Measurements from ENCODE around the gene NEDD9. TPM values are rescaled to one million over a fixed set of nuclear protein-coding genes. Genes with fewer than 3 reads are reported as not detected.
A peak's percentile ranks its signal among the peaks of the same experiment; 100 is the strongest.

NEDD9 gene
- total RNA-seq, 2 donors from 2014 or later = 63.5 to 64.9 TPM

DNA sequence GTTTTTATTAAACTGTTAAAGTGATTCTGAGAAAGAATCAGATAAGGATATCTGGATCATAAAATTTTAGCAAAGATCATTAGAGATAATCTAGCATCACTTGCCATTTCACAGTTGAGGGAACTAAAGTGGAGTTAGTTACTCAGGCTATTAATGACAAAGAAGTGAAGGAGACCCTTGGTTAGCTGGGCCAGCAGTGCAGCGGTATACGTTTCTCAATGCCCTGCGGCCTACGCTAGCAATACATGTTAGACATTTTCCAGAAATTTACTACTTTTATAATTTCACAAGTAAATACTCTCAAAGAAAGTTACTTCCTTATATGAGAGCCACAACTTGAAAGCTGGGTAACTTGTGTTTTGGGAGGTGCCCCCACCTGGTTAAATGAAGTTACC is 28.5 kb downstream of the NEDD9 start:
- Mint-ChIP-seq H3K36me3 (ENCODE audit: low read depth) (peaks cover 11% of the 10 kb centered on the region), H3K4me1 (peaks cover 36% of the 10 kb centered on the region), H3K27ac (no peak overlapping the region), H3K4me3 (no peak overlapping the region), H3K27me3 (no peaks in the 10 kb centered on the region)
- ATAC-seq = no peak
- DNase-seq = no peak
- no peaks in the 10 kb centered on the region for H3K9me3 ChIP-seq (ENCODE audit: control insufficient read depth, low read length, poor library complexity, severe bottlenecking)

DNA sequence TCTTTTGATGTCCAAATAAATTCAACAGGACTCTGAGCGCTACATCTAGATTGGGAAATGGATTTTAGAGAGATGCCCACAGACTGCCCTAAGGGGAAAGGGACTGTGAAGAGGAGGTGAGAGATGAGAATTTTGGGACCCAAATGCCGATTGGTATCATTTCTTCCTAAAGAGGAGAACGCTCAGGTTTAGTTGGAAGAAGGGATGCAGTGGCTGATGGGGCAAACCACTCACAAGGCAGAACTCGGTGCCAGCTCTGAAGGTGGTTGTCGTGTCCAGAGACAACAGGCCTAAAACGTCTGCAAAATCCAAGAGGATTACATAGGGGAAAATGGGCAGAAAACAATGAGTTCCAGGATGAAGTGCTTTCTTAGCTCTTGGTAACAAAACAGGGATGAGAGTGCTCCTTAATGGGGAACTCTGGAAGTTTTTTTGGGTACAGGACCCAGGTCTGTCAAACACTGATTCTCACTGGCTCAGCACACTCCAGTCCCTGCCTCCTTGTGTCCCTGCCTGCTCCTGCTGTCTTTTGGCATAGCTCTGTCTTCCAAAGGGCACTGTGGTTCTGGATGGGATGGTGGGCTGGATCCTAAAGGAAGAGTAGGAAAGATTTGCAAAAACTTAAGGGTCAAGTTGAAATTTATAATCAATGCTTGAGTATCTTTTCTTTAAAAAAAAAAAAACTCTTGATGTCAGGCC is 29.0 kb downstream of the NEDD9 start:
- no peaks in the 10 kb centered on the region for H3K9me3 ChIP-seq (ENCODE audit: control insufficient read depth, low read length, poor library complexity, severe bottlenecking)
- Mint-ChIP-seq H3K4me1 (peaks cover 40% of the 10 kb centered on the region), H3K4me3 (no peak overlapping the region), H3K36me3 (ENCODE audit: low read depth) (peaks cover 12% of the 10 kb centered on the region), H3K27ac (peak overlapping the region; percentile 70), H3K27me3 (no peaks in the 10 kb centered on the region)
- no peak for ATAC-seq
- no peak for DNase-seq

DNA sequence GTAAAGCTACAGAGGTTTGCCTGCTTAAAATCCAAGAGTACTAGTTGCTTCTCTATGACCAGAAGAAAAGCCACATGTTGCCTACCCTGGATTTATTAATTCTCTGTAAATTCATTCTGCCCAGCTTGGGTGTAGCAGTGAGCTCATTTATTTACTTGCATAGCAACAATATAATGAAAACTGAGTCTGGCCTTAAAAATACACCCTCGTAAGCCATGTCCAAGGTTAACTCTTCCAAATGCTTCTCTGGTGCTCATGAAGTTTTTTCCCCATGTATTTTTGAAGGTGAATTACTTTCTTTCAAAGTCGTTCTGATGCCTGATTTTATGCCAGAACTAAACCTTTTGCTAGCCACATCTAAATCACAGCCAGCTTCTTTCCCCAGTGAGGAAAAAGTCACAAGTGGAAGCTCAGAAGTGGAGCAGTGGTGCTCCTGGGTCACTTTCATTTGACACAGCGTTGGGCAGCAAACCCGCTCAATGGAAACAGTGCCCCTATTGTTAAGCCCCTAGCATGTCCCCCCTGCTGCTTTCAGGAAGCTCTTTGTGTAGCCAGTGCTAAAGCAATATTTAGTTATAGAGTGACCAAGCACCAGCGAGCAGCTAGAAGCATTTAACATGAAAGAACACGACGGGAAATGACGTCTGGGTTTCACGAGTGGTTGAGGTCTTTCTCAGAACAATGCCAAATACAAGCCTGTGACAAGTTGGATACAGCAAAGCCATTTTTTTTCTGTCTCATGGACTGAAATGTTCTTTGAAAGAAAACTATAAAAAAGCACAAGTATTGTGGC is 29.8 kb downstream of the NEDD9 start:
- no peaks in the 10 kb centered on the region for H3K27me3 Mint-ChIP-seq
- peak overlapping the region; percentile 70 for H3K27ac Mint-ChIP-seq
- DNase-seq (no peak), ATAC-seq (no peak)
- no peaks in the 10 kb centered on the region for H3K9me3 ChIP-seq (ENCODE audit: control insufficient read depth, low read length, poor library complexity, severe bottlenecking)
- peaks cover 43% of the 10 kb centered on the region for H3K4me1 Mint-ChIP-seq
- H3K4me3 Mint-ChIP-seq = no peak overlapping the region
- H3K36me3 Mint-ChIP-seq (ENCODE audit: low read depth) = peaks cover 14% of the 10 kb centered on the region

DNA sequence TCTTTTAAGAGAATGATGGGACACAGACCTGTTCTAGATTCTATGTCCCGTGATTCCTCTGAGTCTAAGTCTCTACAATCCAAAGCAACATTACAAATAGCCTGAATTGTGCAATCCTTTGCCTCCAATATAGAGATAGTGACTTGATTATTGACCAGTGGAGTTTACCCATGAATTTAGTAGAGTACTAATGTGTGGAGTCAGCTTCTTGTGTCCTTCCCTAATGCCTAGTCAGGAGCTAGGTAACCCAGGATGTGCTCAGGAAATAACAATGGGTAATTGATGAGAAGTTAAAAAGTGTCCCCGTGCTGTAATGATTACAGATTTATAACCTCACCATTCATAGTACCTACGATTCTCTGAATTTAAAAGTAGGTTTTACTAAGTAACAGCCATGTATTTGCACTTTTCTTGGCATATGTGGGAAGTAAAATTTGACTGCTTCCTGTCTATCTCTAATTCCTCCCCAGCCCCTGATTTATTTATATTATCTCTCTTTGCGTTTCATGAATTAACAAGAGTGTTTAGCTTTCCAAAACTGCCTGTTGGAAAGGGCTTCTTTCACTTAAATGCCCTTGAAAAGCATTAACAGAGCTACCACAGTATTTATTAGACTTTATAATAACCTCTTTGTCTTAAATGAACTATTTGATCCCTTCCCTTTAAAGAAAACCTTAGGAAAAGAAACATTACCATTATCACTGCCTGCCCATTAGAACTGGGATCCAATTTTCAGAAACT is 30.5 kb downstream of the NEDD9 start:
- no peak for ATAC-seq
- H3K9me3 ChIP-seq (ENCODE audit: control insufficient read depth, low read length, poor library complexity, severe bottlenecking) = no peaks in the 10 kb centered on the region
- Mint-ChIP-seq H3K27me3 (no peaks in the 10 kb centered on the region), H3K27ac (peak overlapping the region; percentile 89), H3K4me1 (peaks cover 40% of the 10 kb centered on the region), H3K4me3 (no peak overlapping the region), H3K36me3 (ENCODE audit: low read depth) (peaks cover 7% of the 10 kb centered on the region)
- DNase-seq = no peak

DNA sequence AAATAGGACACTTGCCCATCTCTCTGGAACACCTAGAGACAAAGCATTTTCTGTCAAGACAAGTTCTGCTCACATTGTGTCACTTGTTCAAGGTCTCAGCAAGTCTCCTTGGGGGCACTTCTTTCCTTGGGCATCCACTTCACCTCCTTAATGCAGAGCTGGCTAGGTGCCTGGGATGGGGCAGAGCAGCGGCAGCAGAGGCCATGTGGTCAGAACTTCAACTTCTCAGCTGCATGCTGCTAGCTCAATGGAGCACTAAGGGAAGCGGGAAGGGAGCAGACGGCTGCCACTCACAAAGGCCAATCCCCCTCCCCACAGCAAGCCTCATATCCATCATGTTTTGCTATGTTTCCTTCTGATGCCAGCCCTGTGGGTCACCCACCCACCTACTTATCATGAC is 31.5 kb downstream of the NEDD9 start:
- Mint-ChIP-seq H3K27me3 (no peaks in the 10 kb centered on the region), H3K4me3 (no peak overlapping the region), H3K36me3 (ENCODE audit: low read depth) (peaks cover 6% of the 10 kb centered on the region), H3K4me1 (peaks cover 40% of the 10 kb centered on the region), H3K27ac (peak overlapping the region; percentile 89)
- DNase-seq (no peak), ATAC-seq (no peak)
- H3K9me3 ChIP-seq (ENCODE audit: control insufficient read depth, low read length, poor library complexity, severe bottlenecking) = no peaks in the 10 kb centered on the region

DNA sequence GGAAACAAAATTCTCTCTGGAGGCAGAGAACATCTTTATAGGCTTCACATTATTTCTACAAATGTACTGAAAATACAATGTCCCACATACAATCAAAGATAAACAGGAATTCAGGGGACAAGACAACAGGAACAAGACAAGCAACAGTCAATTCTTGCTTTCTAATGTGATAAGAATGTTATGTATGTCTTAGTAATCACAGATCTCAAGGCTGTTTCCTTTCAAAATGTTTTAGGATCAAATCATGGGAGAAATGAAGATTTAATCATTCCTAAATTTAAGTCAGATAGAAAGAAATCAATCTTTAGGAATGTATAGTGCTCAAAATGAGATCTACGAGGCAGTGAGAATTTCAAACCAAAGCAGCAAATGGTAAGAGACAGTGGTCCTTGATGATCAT is 32.1 kb downstream of the NEDD9 start:
- Mint-ChIP-seq H3K4me3 (no peak overlapping the region), H3K36me3 (ENCODE audit: low read depth) (peaks cover 6% of the 10 kb centered on the region), H3K27ac (peak overlapping the region; percentile 89), H3K27me3 (no peaks in the 10 kb centered on the region), H3K4me1 (peaks cover 40% of the 10 kb centered on the region)
- no peaks in the 10 kb centered on the region for H3K9me3 ChIP-seq (ENCODE audit: control insufficient read depth, low read length, poor library complexity, severe bottlenecking)
- ATAC-seq = no peak
- no peak for DNase-seq

DNA sequence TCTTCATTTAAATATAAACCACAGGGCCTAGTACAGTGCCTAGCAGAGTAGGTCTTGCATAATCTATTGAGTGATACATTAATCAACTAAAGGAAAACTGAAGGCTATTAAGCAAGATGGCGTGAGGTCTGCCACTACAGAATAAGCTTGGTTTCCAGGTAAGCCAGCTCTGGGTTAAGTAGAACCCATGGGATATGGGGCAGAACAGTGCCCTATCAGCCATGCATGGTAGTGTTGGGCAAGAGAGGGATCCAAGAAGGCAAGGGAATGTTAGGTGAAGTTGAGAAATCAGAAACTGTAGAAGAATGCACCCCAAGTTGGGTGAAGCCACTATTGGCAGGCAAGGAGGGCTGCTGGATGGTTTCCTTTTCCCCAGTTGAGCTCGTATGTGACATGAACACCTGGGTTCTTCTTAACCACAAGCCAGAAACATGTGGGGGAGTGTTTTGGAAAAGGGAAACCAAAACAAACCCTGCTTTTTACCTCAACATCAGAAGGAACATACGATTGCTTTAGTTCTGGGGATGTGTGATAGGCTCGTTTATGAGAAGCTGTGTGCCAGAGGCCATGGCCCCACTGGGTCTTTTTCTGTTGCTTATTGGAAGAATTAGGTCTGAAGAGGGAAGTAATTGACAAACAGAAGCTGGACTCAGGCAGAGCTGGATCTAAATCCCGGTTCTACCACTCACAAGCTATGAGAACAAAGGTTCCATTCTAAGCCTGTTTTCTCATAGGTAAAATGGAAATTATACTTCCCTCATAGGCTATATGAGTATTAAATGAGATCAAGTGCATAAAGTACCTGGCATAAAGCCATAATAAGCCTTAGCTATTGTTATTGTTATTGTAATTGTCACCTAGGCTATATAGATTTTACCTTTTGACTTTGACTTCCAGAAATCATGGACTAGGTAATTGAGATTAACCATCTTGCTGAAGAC is 33.5 kb downstream of the NEDD9 start:
- ATAC-seq = peak; percentile 83

DNA sequence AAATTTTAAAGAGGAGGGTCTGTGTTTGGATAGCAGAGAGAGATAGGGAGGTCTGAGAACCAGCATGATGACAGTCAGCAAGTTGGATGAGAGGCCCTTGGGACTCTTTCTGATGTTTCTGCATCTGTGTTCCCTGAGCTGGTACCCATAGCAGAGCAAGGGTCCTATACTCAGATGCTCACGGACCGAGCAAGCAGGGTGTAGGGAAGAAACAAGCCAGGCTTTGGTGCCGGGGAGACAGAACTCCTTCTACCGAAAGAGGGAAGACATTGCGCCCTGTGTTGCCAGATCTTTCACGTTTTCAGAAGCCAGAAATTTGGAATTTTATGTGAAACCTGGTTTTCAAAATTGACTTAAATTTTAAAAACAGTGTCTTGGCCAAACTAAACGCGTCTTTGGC is 34.6 kb downstream of the NEDD9 start:
- DNase-seq (no peak), ATAC-seq (no peak)
- H3K4me1 Mint-ChIP-seq = peaks cover 28% of the 10 kb centered on the region
- no peaks in the 10 kb centered on the region for H3K27me3 Mint-ChIP-seq
- no peaks in the 10 kb centered on the region for H3K9me3 ChIP-seq (ENCODE audit: control insufficient read depth, low read length, poor library complexity, severe bottlenecking)
- peak overlapping the region; percentile 72 for H3K4me3 Mint-ChIP-seq
- peak overlapping the region; percentile 89 for H3K27ac Mint-ChIP-seq
- peaks cover 6% of the 10 kb centered on the region for H3K36me3 Mint-ChIP-seq (ENCODE audit: low read depth)

More for the DNA sequence above, 33.5 kb downstream of the NEDD9 start:
- peaks cover 6% of the 10 kb centered on the region for H3K36me3 Mint-ChIP-seq (ENCODE audit: low read depth)
- H3K27ac Mint-ChIP-seq = peak overlapping the region; percentile 89
- no peaks in the 10 kb centered on the region for H3K27me3 Mint-ChIP-seq
- peak overlapping the region; percentile 72 for H3K4me3 Mint-ChIP-seq
- H3K9me3 ChIP-seq (ENCODE audit: control insufficient read depth, low read length, poor library complexity, severe bottlenecking) = no peaks in the 10 kb centered on the region
- DNase-seq = no peak
- peaks cover 37% of the 10 kb centered on the region for H3K4me1 Mint-ChIP-seq

DNA sequence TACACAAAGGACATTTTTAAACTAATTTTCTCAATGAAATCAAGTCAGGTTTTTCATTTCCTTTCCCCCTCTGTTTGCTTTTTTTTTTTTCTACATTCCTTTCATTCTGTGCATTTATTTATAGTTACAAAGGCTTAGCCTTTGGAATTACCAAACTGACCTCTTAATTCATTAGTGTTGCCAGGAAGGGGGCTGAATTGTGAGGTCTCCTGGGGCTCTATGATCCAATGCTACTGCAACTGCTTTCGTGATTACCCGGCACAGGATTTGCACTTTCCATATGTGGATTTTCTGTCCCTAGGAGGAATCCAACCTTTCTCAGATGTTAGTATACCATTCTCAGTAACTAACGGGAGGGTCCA is 35.3 kb downstream of the NEDD9 start:
- ATAC-seq (no peak), DNase-seq (no peak)
- Mint-ChIP-seq H3K27me3 (no peaks in the 10 kb centered on the region), H3K27ac (peak overlapping the region; percentile 78), H3K4me1 (peaks cover 27% of the 10 kb centered on the region), H3K4me3 (no peak overlapping the region), H3K36me3 (ENCODE audit: low read depth) (peaks cover 7% of the 10 kb centered on the region)
- H3K9me3 ChIP-seq (ENCODE audit: control insufficient read depth, low read length, poor library complexity, severe bottlenecking) = no peaks in the 10 kb centered on the region

DNA sequence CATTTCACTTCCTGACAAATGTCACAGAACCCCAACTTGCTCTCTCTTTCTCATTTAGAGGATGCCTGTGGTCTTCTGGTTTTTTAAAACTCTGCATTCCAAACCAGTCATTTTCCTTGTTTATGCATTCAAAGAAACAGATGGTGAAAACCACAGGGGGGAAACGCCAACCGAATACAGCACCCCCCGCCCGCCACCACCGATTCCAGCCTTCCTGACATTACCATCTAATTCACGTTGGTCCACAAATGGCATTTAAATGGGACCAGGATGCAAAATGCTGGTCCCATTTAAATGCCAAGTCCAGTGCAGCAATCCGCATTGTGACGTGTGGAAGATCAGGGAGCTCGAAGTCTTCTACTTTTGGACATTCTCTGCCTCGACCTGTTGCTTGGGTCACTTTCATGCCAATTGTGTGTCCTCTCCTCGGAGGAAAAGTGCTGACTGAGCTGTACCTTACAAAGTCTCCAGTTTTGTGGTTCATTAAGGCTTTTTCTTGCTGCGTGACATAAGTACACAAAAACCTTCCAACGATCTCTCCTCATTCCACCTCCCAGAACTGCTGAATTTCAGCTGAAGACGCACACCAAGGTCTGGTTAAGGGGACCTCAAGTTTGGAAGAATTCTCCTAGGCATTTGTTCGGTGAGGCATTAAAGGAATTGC is 35.8 kb downstream of the NEDD9 start:
- Mint-ChIP-seq H3K36me3 (ENCODE audit: low read depth) (peaks cover 10% of the 10 kb centered on the region), H3K4me1 (peaks cover 24% of the 10 kb centered on the region), H3K27me3 (no peaks in the 10 kb centered on the region), H3K27ac (peak overlapping the region; percentile 79), H3K4me3 (no peak overlapping the region)
- no peaks in the 10 kb centered on the region for H3K9me3 ChIP-seq (ENCODE audit: control insufficient read depth, low read length, poor library complexity, severe bottlenecking)
- ATAC-seq (no peak), DNase-seq (no peak)

DNA sequence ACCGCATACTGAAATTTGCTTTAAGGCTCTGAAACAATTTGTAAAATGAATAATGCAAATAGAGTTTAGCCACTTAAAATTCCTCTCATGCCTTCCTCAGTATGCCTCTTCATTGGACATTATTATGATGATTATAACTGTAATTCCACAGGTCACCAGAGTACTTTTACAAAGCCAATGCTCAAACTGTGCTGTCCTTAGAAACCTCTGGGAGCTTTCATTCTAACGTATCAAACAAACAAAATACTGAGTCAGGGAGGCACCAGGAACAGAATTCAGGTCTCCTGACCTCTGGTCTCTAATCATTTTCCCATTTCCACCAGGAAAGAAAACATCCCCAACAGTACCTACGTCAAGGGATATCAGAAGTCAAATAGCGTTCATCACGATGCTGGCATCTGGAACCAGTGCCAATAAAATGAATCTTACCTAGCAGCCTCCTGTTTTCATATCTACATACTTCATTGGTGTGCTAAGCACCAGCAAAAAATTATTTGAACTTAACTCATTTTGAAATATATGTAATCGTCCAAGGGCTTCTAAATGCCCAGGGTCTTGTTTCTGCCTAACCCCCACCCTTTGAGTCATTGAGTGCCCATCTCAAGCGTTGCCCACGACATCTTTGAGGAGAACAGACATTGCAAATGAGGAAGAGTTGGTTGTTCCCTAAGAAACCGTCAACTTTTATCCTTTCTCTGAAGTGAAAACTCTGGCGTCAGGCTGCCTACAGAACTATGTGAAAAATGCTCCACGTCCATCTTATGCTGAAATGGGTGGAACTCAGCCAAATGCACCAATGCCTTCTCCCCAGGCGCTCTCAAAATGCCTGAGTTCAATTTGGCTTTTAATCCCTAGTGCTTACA is 37.9 kb downstream of the NEDD9 start:
- ATAC-seq = no peak
- Mint-ChIP-seq H3K27ac (no peak overlapping the region), H3K36me3 (ENCODE audit: low read depth) (peaks cover 10% of the 10 kb centered on the region), H3K4me3 (no peak overlapping the region), H3K27me3 (no peaks in the 10 kb centered on the region), H3K4me1 (peaks cover 14% of the 10 kb centered on the region)
- no peak for DNase-seq
- H3K9me3 ChIP-seq (ENCODE audit: control insufficient read depth, low read length, poor library complexity, severe bottlenecking) = no peaks in the 10 kb centered on the region
